Uterus (tissue), 4 donors: ENCODE results near the gene USHBP1. TPM values are rescaled to one million over a fixed set of nuclear protein-coding genes. Genes with fewer than 3 reads are reported as not detected.
A peak's percentile ranks its signal among the peaks of the same experiment; 100 is the strongest.

Source experiments
- DNase-seq, 2 donors: peaks; one replicate each; pipeline ENCODE4 v3.0.0-alpha.2; 2019 to 2020
- H3K27ac ChIP-seq, 2 donors: fragments of 200-600 bp; sonication (generic); 1 replicate in 1 of 2; 2 replicates in 1 of 2; pipeline ENCODE4 v1.5.1; 2016 to 2018
- H3K27me3 ChIP-seq, 2 donors: fragments of 200-600 bp; sonication (generic); one replicate each; pipeline ENCODE4 v1.5.1; 2018 to 2019; ENCODE audit warnings: control low read depth in 1 of 2
- H3K36me3 ChIP-seq, 2 donors: fragments of 200-600 bp; sonication (generic); one replicate each; pipeline ENCODE4 v1.5.1; 2019; ENCODE audit warnings: control low read depth in 1 of 2
- H3K4me1 ChIP-seq, 2 donors: fragments of 200-600 bp; sonication (generic); one replicate each; pipeline ENCODE4 v1.5.1; 2018 to 2019; ENCODE audit warnings: control low read depth in 1 of 2
- H3K4me3 ChIP-seq, 2 donors: fragments of 200-600 bp; sonication (generic); 1 replicate in 1 of 2; 2 replicates in 1 of 2; pipeline ENCODE4 v1.5.1; 2018 to 2019; ENCODE audit warnings: mild to moderate bottlenecking in 1 of 2
- H3K9me3 ChIP-seq, 2 donors: fragments of 200-600 bp; sonication (generic); one replicate each; pipeline ENCODE4 v1.5.1; 2019; ENCODE audit warnings: control low read depth in 1 of 2
- POLR2A ChIP-seq, 2 donors: fragments of 450-650 bp; IDR thresholded peaks; one replicate each; pipeline ENCODE4 v1.6.1; 2016; ENCODE audit warnings: antibody characterized with exemption in 2 of 2, mild to moderate bottlenecking in 1 of 2, moderate library complexity in 1 of 2
- intact Hi-C: fragments of 100-400 bp; cut with DNase I; formaldehyde crosslinking; loops from one replicate; pipeline ENCODE4 v1.15.1; 2023; ENCODE audit warnings: low total_unique reads
- total RNA-seq, 4 donors: library from RNA; depleted of rRNA in 3 of 4; stranded (reverse); fragments of >200 nt in 3 of 4; gene quantifications; one replicate each; pipeline versions ENCODE4 v1.1.0 to v1.2.4, GENCODE V29; 2014 to 2023
- TF ChIP-seq, protein P1 (sequence below), 4 experiments: fragments of 200-600 bp in 2 of 4; fragments of 450-650 bp in 2 of 4; sonication (generic) in 2 of 4; IDR thresholded peaks; one replicate each; pipeline ENCODE4 v1.5.1; 2016 to 2019; ENCODE audit warnings: antibody characterized with exemption in 4 of 4, mild to moderate bottlenecking in 2 of 4, moderate library complexity in 1 of 4
- donor health status: DM: yes; HTN: yes; CAD: no.

The USHBP1 gene
- total RNA-seq, 4 donors from 2014 or later, result 3.5 to 23.8 (median 13.0) TPM

DNA sequence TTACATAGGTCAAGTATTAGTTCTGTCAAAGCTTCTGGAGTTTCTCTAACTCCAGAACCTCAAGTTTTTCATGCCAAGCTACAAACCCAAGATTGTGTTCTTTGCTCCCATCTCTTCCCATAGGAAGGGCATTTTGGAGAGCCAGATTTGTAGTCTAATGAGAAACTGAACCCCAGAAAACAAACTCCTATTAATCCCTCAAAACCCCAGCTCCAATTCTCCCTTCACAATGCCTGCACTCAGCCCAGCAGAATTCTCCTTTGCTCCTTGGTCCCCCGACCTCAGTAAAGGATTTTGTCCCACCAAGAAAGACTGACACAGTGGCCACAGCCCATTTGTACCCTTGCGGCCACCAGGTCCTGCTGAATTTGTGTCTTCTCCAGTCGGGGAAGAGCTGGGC is 8.4 kb downstream of the USHBP1 start:
- DNase-seq, result no peak
- Histone ChIP-seq H3K27me3 (no peaks in the 10 kb centered on the region), H3K36me3 (no peaks in the 10 kb centered on the region), H3K4me1 (no peaks in the 10 kb centered on the region), H3K9me3 (no peaks in the 10 kb centered on the region), H3K27ac (no peak overlapping the region), H3K4me3 (no peak overlapping the region)
- intact Hi-C loops, result no loop called here
- no peak for TF ChIP-seq POLR2A (IDR thresholded peaks at IDR 0.05)
- TF ChIP-seq, protein P1, sequence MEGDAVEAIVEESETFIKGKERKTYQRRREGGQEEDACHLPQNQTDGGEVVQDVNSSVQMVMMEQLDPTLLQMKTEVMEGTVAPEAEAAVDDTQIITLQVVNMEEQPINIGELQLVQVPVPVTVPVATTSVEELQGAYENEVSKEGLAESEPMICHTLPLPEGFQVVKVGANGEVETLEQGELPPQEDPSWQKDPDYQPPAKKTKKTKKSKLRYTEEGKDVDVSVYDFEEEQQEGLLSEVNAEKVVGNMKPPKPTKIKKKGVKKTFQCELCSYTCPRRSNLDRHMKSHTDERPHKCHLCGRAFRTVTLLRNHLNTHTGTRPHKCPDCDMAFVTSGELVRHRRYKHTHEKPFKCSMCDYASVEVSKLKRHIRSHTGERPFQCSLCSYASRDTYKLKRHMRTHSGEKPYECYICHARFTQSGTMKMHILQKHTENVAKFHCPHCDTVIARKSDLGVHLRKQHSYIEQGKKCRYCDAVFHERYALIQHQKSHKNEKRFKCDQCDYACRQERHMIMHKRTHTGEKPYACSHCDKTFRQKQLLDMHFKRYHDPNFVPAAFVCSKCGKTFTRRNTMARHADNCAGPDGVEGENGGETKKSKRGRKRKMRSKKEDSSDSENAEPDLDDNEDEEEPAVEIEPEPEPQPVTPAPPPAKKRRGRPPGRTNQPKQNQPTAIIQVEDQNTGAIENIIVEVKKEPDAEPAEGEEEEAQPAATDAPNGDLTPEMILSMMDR (IDR thresholded peaks at IDR 0.05), result no peak

DNA sequence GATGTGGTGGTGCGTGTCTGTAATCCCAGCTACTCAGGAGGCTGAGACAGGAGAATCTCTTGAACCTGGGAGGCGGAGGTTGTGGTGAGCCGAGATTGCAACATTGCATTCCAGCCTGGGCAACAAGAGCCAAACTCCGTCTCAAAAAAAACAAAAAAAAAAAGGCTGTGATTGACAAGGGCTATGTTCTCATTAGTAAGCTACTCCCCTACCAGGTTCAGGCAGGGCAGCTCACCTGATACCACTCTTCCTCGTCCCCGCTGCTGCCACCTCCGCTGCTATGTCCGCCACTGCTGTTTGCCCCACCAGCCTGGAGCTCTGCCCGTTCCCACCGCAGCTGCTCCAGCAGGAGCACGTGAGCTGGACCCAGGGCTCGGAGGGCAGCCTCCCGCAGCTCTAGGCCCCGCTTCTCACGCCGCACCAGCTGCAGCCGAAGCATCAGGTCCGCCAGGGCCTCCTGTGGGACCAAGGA is 9.4 kb downstream of the USHBP1 start:
- intact Hi-C loops, result no loop called here
- no peaks in the 10 kb centered on the region for H3K27me3 ChIP-seq
- no peaks in the 10 kb centered on the region for H3K9me3 ChIP-seq
- H3K4me3 ChIP-seq, result no peak overlapping the region
- DNase-seq, result no peak
- no peak overlapping the region for H3K27ac ChIP-seq
- no peaks in the 10 kb centered on the region for H3K36me3 ChIP-seq
- no peak for TF ChIP-seq POLR2A (IDR thresholded peaks at IDR 0.05)
- TF ChIP-seq, protein P1 (IDR thresholded peaks at IDR 0.05), result no peak
- no peaks in the 10 kb centered on the region for H3K4me1 ChIP-seq

DNA sequence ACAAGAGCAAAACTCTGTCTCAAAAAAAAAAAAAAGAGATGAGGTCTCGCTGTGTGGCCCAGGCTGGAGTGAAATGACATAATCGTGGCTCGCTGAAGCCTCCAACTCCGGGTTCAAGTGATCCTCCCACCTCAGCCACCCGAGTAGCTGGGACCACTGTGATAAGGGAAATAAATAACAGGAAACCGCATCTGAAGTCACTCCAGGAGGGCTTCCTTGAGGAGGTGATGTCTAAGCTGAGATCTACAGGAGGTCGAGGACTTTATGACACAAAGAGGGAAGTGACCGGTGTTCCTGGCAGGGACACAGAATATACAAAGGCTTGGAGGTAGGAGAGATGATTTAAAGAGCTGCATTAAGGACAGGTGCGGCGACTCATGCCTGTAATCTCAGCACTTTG is 9.9 kb downstream of the USHBP1 start:
- Histone ChIP-seq H3K27ac (no peak overlapping the region), H3K4me1 (no peaks in the 10 kb centered on the region), H3K4me3 (no peak overlapping the region), H3K27me3 (no peaks in the 10 kb centered on the region), H3K36me3 (no peaks in the 10 kb centered on the region), H3K9me3 (no peaks in the 10 kb centered on the region)
- TF ChIP-seq, protein P1 (IDR thresholded peaks at IDR 0.05), result no peak
- TF ChIP-seq POLR2A (IDR thresholded peaks at IDR 0.05), result no peak
- no peak for DNase-seq
- intact Hi-C loops, result no loop called here

DNA sequence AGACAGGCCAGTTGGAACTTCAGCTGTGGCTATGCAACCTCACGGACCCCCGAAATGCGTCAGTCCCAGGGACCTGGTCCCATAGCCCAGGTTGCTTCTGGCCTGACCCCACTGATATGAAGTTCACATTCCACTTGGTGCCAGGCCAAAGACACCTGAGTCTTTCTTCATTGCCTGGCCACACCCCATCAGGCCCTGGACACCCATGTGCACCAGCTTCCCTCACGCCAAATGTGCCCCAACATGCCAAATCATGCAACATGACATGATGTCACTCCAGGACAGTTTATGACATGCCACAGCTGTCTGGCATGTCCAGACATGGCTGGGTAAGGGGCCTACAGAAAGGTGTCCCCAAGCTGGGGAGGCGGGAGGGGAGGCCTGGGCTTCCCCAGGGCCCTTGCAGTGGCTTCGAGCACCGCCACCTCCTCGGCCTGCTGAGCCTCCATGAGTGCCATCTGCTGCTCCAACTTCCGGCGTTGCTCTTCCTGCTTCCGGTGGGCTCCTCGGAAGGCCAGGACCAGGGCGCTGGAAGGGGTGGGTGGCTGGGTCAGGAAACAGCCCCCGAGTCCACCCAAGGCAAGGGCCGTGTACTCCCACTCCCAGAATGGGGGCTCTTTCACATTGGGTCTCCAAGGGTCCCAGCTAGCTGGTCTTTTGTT is 14.5 kb downstream of the USHBP1 start:
- Histone ChIP-seq H3K36me3 (no peaks in the 10 kb centered on the region), H3K9me3 (no peaks in the 10 kb centered on the region), H3K4me1 (no peaks in the 10 kb centered on the region), H3K27me3 (no peaks in the 10 kb centered on the region), H3K27ac (no peak overlapping the region), H3K4me3 (no peak overlapping the region)
- intact Hi-C loops, result no loop called here
- DNase-seq, result no peak
- no peak for TF ChIP-seq POLR2A (IDR thresholded peaks at IDR 0.05)
- TF ChIP-seq, protein P1 (IDR thresholded peaks at IDR 0.05), result no peak

DNA sequence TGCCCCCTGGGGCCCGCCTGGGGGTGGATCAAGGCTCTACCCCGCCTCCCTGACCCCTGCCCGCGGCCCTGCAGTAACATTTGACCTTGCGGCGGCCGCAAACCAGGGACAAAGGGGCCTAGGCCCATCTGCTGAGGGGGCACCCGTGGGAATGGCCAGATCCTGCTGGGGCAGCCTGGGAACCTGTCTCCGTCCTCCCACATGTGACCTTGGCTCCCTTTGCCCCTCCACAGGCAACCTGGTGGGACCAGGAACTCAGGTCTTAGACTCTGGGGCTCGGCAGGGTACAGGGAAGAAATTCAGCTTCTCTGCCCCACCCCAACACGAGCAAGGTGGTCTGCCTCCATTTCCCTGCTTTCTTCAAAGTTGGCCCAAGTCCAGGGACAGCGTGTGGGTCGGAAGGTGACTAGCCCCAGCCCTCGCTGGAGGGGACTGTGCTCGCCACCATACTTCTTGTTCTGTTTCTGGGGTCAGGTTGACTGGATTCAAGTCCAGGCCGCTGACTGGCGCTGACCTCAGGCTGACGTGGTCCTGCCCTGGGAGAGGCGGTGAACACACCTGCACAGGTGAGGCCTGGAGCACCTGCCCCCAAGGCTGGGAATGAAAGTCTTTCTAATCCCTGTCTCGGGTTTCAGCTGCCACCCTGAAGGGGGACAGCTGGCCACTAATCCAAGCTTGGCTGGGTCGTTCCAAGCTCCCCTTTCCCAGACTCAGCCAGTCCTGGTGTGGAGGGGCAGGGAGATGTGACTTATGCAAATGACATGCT is 16.4 kb downstream of the USHBP1 start:
- Histone ChIP-seq H3K36me3 (no peaks in the 10 kb centered on the region), H3K27me3 (no peaks in the 10 kb centered on the region), H3K4me1 (peaks cover 0 to 3% of the 10 kb centered on the region in 2 donors), H3K4me3 (no peak overlapping the region), H3K27ac (peak overlapping the region in 1 of 2 donors; percentile 8), H3K9me3 (no peaks in the 10 kb centered on the region)
- no peak for DNase-seq
- TF ChIP-seq POLR2A (IDR thresholded peaks at IDR 0.05), result no peak
- TF ChIP-seq, protein P1 (IDR thresholded peaks at IDR 0.05), result no peak
- intact Hi-C loops, result no loop called here
